ENCODE measurements around the gene ZNF524. TPM values are rescaled to one million over a fixed set of nuclear protein-coding genes. Genes with fewer than 3 reads are reported as not detected.

Gene ZNF524
- total RNA-seq, 1 experiment from 2014 or later = 26.4 TPM

DNA sequence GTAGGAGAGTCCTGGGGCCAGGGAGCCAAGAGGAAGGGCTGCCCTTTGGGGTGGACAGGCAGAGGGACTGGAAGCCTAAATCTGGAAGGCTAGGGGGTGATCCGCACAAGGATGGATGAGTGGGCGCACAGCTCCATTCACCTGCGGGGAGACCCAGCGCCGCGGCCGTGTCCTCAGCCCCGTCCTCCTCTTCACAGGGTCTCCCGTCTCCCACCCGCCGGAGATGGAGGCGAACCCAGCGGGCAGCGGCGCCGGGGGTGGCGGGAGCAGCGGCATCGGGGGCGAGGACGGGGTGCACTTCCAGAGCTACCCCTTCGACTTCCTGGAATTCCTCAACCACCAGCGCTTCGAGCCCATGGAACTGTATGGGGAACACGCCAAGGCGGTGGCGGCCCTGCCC lies 13.3 kb downstream of the ZNF524 start:
- intact Hi-C loops (cut with micrococcal nuclease; ENCODE audit: unreplicated experiment) = no loop called here
- Histone ChIP-seq H3K4me1 (ENCODE audit: control insufficient read depth, insufficient read depth, low read length) (no peaks in the 10 kb centered on the region), H3K27ac (ENCODE audit: low read length) (no peak overlapping the region), H3K4me3 (ENCODE audit: low read depth in 2 of 2, low read length in 2 of 2) (no peak overlapping the region), H3K27me3 (ENCODE audit: control insufficient read depth, insufficient read depth, low read length) (no peaks in the 10 kb centered on the region), H3K36me3 (ENCODE audit: control insufficient read depth, insufficient read depth, low read length) (no peaks in the 10 kb centered on the region), H3K9me3 (ENCODE audit: control insufficient read depth, insufficient read depth, low read depth, low read length) (no peaks in the 10 kb centered on the region)
- POLR2A ChIA-PET = no interaction called here
- DNase-seq (ENCODE audit: low read depth, low spot score) = no peak
- ATAC-seq = no peak
- no TSS peak for BruUV-seq (replicated peaks)
- CTCF ChIA-PET = no interaction called here
- in situ Hi-C loops (cut with HindIII; ENCODE audit: low pct_unique_long_range_greater_than_20kb, low sequenced_read_pairs) = no loop called here
- TF ChIP-seq SIN3A (IDR thresholded peaks at IDR 0.05; ENCODE audit: borderline replicate concordance, insufficient read depth, low read depth, low read length) (no peak), TCF7L2 (IDR thresholded peaks at IDR 0.05; ENCODE audit: low read depth, low read length) (no peak)

GRCh38 chr19:55613930-55614710 lies 14.0 kb downstream of the ZNF524 start:
- DNase-seq (ENCODE audit: low read depth, low spot score) = no peak
- CTCF ChIA-PET = no interaction called here
- no peak for ATAC-seq
- H3K9me3 ChIP-seq (ENCODE audit: control insufficient read depth, insufficient read depth, low read depth, low read length) = no peaks in the 10 kb centered on the region
- POLR2A ChIA-PET = no interaction called here
- no peak overlapping the region for H3K4me3 ChIP-seq (ENCODE audit: low read depth in 2 of 2, low read length in 2 of 2)
- in situ Hi-C loops (cut with HindIII; ENCODE audit: low pct_unique_long_range_greater_than_20kb, low sequenced_read_pairs) = no loop called here
- intact Hi-C loops (cut with micrococcal nuclease; ENCODE audit: unreplicated experiment) = no loop called here
- no TSS peak for BruUV-seq (replicated peaks)
- no peaks in the 10 kb centered on the region for H3K4me1 ChIP-seq (ENCODE audit: control insufficient read depth, insufficient read depth, low read length)
- no peaks in the 10 kb centered on the region for H3K36me3 ChIP-seq (ENCODE audit: control insufficient read depth, insufficient read depth, low read length)
- H3K27ac ChIP-seq (ENCODE audit: low read length) = no peak overlapping the region
- TF ChIP-seq CTCF (IDR thresholded peaks at IDR 0.05) = no peak
- TF ChIP-seq SIN3A (IDR thresholded peaks at IDR 0.05; ENCODE audit: borderline replicate concordance, insufficient read depth, low read depth, low read length) = no peak
- TF ChIP-seq TCF7L2 (IDR thresholded peaks at IDR 0.05; ENCODE audit: low read depth, low read length) = no peak
- TF ChIP-seq, protein P1, sequence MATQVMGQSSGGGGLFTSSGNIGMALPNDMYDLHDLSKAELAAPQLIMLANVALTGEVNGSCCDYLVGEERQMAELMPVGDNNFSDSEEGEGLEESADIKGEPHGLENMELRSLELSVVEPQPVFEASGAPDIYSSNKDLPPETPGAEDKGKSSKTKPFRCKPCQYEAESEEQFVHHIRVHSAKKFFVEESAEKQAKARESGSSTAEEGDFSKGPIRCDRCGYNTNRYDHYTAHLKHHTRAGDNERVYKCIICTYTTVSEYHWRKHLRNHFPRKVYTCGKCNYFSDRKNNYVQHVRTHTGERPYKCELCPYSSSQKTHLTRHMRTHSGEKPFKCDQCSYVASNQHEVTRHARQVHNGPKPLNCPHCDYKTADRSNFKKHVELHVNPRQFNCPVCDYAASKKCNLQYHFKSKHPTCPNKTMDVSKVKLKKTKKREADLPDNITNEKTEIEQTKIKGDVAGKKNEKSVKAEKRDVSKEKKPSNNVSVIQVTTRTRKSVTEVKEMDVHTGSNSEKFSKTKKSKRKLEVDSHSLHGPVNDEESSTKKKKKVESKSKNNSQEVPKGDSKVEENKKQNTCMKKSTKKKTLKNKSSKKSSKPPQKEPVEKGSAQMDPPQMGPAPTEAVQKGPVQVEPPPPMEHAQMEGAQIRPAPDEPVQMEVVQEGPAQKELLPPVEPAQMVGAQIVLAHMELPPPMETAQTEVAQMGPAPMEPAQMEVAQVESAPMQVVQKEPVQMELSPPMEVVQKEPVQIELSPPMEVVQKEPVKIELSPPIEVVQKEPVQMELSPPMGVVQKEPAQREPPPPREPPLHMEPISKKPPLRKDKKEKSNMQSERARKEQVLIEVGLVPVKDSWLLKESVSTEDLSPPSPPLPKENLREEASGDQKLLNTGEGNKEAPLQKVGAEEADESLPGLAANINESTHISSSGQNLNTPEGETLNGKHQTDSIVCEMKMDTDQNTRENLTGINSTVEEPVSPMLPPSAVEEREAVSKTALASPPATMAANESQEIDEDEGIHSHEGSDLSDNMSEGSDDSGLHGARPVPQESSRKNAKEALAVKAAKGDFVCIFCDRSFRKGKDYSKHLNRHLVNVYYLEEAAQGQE (IDR thresholded peaks at IDR 0.05; ENCODE audit: insufficient read depth in 1 of 2, low read depth in 2 of 2, low read length in 1 of 2) = no peak
- TF ChIP-seq POLR2AphosphoS5 (IDR thresholded peaks at IDR 0.05; ENCODE audit: low read depth, low read length) = no peak
- no peaks in the 10 kb centered on the region for H3K27me3 ChIP-seq (ENCODE audit: control insufficient read depth, insufficient read depth, low read length)

Data from Panc1 (cell line).